NT2/D1 (cell line): ENCODE results near the gene MAP3K19.
"Not testable (repeated sequence)": the region's sequence is repeated elsewhere in the genome, so short reads cannot be mapped to it uniquely, and the experiment has no call there.

Experiments
- DNase-seq: peaks from one replicate; pipeline ENCODE4 v3.0.0-alpha.2; 2011; ENCODE audit warnings: low read depth, low spot score
- H3K27me3 ChIP-seq: 2 replicates; pipeline ENCODE4 v1.6.0; 2011; ENCODE audit warnings: mild to moderate bottlenecking; ENCODE audit not compliant: insufficient read length, insufficient read depth
- H3K36me3 ChIP-seq: 2 replicates; pipeline ENCODE4 v1.6.1; 2011; ENCODE audit warnings: mild to moderate bottlenecking, low read length, mixed read lengths; ENCODE audit not compliant: insufficient read depth, insufficient read length
- H3K4me1 ChIP-seq: 2 replicates; pipeline ENCODE4 v1.5.1; 2011; ENCODE audit not compliant: insufficient read depth, insufficient read length
- H3K4me3 ChIP-seq: 2 replicates; pipeline ENCODE4 v1.5.1; 2011; ENCODE audit warnings: low read depth; ENCODE audit not compliant: insufficient read length
- H3K9ac ChIP-seq: 2 replicates; pipeline ENCODE4 v1.6.0; 2011; ENCODE audit warnings: low read depth; ENCODE audit not compliant: insufficient read length
- H3K9me3 ChIP-seq: 2 replicates; pipeline ENCODE4 v1.5.1; 2011; ENCODE audit warnings: mild to moderate bottlenecking, low read length; ENCODE audit not compliant: insufficient read depth
- SUZ12 ChIP-seq: IDR thresholded peaks from 2 replicates; pipeline ENCODE4 v1.6.1; 2011; ENCODE audit not compliant: insufficient read length, insufficient read depth; ENCODE audit errors: extremely low read depth
- YY1 ChIP-seq: IDR thresholded peaks from 2 replicates; pipeline ENCODE4 v1.6.1; 2011; ENCODE audit not compliant: insufficient read length, insufficient read depth
- ZNF274 ChIP-seq: IDR thresholded peaks from 2 replicates; pipeline ENCODE4 v1.6.1; 2011; ENCODE audit warnings: mild to moderate bottlenecking, low read depth, low read length

Gene MAP3K19

DNA sequence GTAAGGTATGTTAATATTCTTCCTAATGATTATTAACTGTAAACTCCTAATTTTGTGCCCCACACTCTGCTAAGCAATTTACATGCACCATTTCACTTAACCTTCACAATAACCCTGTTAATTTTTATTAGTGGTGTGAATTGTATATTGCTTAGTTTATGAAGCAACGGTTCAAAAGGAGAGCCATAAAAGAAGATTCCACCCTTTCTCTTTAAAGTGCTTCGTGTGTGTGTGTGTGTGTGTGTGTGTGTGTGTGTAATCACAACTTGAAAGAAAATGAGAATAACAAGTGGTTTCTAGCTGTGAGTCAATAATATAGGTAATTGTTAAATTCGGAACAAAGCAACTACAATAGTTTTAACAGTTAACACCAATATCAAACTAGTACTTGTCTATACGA lies 68.0 kb downstream of the MAP3K19 start:
- H3K27me3 ChIP-seq = no peaks in the 10 kb centered on the region
- TF ChIP-seq ZNF274 = no peak
- TF ChIP-seq SUZ12 = no peak
- peaks cover 9% of the 10 kb centered on the region; the same call in 1 of the 2 replicates for H3K9me3 ChIP-seq
- no peak overlapping the region for H3K9ac ChIP-seq
- DNase-seq = no peak
- no peaks in the 10 kb centered on the region for H3K36me3 ChIP-seq
- no peak overlapping the region for H3K4me3 ChIP-seq
- no peaks in the 10 kb centered on the region for H3K4me1 ChIP-seq

- H3K4me1 ChIP-seq, DNase-seq, H3K4me3 ChIP-seq, H3K27me3 ChIP-seq, H3K36me3 ChIP-seq, H3K9ac ChIP-seq: not testable (repeated sequence)
- peaks cover 18% of the 10 kb centered on the region for H3K9me3 ChIP-seq
Measured at GRCh38 chr2:134977104-134977503, 70.1 kb downstream of the MAP3K19 start.

- peaks cover 18% of the 10 kb centered on the region for H3K9me3 ChIP-seq
- H3K4me1 ChIP-seq = no peaks in the 10 kb centered on the region
- TF ChIP-seq SUZ12 (no peak), YY1 (no peak), ZNF274 (no peak)
- H3K4me3 ChIP-seq = no peak overlapping the region
- H3K9ac ChIP-seq = no peak overlapping the region
- no peaks in the 10 kb centered on the region for H3K36me3 ChIP-seq
- no peak for DNase-seq
- H3K27me3 ChIP-seq = no peaks in the 10 kb centered on the region
Measured at GRCh38 chr2:134976074-134976702, 71.1 kb downstream of the MAP3K19 start.

DNA sequence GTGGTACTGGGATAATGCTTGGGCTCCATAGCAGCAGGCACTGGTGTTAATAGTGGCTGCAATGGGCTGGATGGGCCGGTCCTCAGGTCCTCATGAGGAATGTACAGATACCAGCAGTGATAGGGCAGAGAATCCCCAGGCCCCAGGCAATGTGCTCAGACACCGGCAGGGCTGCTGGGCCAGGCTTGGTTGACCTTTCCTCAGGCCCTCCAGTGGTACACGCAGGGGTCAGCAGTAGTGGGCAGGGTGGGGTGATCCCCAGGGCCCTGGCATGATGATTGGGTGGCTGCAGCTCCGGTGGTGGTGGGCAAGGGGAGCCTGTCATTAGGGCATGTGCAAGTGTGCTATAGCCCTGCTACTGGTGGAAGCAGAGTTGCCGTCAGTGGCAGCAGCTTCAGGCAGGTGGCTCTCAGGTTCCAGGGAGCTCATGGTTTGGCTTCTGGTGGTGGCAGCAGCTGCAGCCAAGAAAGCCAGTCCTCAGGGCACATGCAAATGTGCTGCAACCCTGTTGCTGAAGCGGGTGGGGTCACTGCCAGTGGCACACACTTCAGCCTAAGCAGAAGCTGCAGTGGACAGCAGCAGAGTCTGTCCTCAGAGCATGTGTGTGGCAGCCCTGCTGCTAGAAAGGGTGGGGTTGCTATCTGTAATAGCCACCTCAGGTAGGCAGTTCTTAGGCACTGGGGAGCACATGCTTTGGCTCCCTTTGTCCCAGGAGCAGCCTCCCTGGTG lies 71.8 kb downstream of the MAP3K19 start:
- no peak for DNase-seq
- no peak overlapping the region for H3K9ac ChIP-seq
- no peak overlapping the region for H3K4me3 ChIP-seq
- no peak for TF ChIP-seq SUZ12
- no peaks in the 10 kb centered on the region for H3K4me1 ChIP-seq
- H3K27me3 ChIP-seq = no peaks in the 10 kb centered on the region
- H3K36me3 ChIP-seq = no peaks in the 10 kb centered on the region
- H3K9me3 ChIP-seq = peaks cover 18% of the 10 kb centered on the region

- TF ChIP-seq SUZ12 (no peak), YY1 (no peak), ZNF274 (no peak)
- no peak for DNase-seq
- no peak overlapping the region for H3K4me3 ChIP-seq
Measured at GRCh38 chr2:134973241-134974138, 73.8 kb downstream of the MAP3K19 start.

DNA sequence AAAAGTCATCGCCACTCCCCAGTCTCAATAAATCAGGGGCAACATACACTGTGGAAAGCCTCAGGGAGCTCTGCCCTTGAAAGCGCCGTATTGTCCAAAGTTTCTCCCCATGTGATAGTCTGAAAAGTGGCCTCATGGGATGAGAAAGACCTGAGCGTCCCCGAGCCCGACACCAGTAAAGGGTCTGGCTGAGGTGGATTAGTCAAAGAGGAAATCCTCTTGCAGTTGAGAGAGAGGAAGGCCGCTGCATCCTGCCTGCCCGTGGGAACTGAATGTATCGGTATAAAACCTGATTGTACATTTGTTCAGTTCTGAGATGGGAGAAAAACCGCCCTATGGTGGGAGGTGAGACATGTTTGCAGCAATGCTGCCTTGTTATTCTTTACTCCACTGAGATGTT lies 80.1 kb downstream of the MAP3K19 start:
- H3K9me3 ChIP-seq, H3K36me3 ChIP-seq, H3K4me1 ChIP-seq, DNase-seq, H3K27me3 ChIP-seq, H3K9ac ChIP-seq, H3K4me3 ChIP-seq: not testable (repeated sequence)

More at GRCh38 chr2:134973241-134974138, 73.8 kb downstream of the MAP3K19 start:
- Histone ChIP-seq H3K36me3 (no peaks in the 10 kb centered on the region), H3K27me3 (no peaks in the 10 kb centered on the region), H3K9ac (no peak overlapping the region), H3K4me1 (no peaks in the 10 kb centered on the region), H3K9me3 (peaks cover 27% of the 10 kb centered on the region)

DNA sequence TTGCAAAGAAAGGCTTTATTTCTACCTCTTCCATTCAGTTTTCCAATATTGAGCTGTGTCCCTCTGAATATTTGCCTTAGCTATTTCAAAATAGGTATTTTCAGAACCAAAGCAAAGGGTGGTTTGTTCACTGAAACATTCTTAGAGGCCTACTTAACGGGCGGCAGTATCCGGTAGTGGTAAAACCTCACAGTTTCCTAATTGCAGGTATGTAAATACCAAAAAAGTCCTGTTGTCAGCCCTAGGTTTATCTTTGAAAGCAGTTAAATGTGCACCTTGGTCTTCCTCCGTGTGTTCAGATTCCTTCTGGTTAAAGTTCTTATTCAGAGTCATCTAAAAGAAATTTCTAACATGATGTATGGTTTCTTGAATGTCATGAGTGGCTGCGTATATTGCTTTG lies 89.8 kb downstream of the MAP3K19 start:
- Histone ChIP-seq H3K4me3 (no peak overlapping the region), H3K4me1 (no peaks in the 10 kb centered on the region), H3K9ac (no peak overlapping the region), H3K9me3 (no peaks in the 10 kb centered on the region), H3K36me3 (peaks cover 48% of the 10 kb centered on the region), H3K27me3 (no peaks in the 10 kb centered on the region)
- no peak for DNase-seq
- no peak for TF ChIP-seq ZNF274
- no peak for TF ChIP-seq SUZ12

- H3K4me1 ChIP-seq = no peaks in the 10 kb centered on the region
- TF ChIP-seq ZNF274 (no peak), SUZ12 (no peak), YY1 (no peak)
- H3K9ac ChIP-seq = no peak overlapping the region
- DNase-seq = no peak
- H3K27me3 ChIP-seq = no peaks in the 10 kb centered on the region
- no peak overlapping the region for H3K4me3 ChIP-seq
- no peaks in the 10 kb centered on the region for H3K9me3 ChIP-seq
- H3K36me3 ChIP-seq = peaks cover 64% of the 10 kb centered on the region
Measured at GRCh38 chr2:134955744-134956143, 91.5 kb downstream of the MAP3K19 start.
